ENCODE data around the gene COPS9. TPM values are rescaled to one million over a fixed set of nuclear protein-coding genes. Genes with fewer than 3 reads are reported as not detected.

The COPS9 gene
- total RNA-seq, 3 donors from 2014 or later: 83.9 to 129 (median 94.3) TPM

GRCh38 chr2:240155745-240156390 lies 19.8 kb upstream of the COPS9 start:
- ATAC-seq (no peak), DNase-seq (no peak)
- Histone ChIP-seq H3K4me3 (no peak overlapping the region), H3K9me3 (no peaks in the 10 kb centered on the region), H3K4me1 (ENCODE audit: low read depth) (no peaks in the 10 kb centered on the region), H3K36me3 (ENCODE audit: low read depth) (no peaks in the 10 kb centered on the region)
- no peak for TF ChIP-seq CTCF (IDR thresholded peaks at IDR 0.05)
- intact Hi-C loops (cut with DNase I, micrococcal nuclease): no loop called here

GRCh38 chr2:240155048-240155744 lies 19.1 kb upstream of the COPS9 start:
- Histone ChIP-seq H3K4me3 (no peak overlapping the region), H3K9me3 (no peaks in the 10 kb centered on the region), H3K4me1 (ENCODE audit: low read depth) (no peaks in the 10 kb centered on the region), H3K36me3 (ENCODE audit: low read depth) (no peaks in the 10 kb centered on the region)
- no peak for TF ChIP-seq CTCF (IDR thresholded peaks at IDR 0.05)
- no peak for ATAC-seq
- peak in 1 of 3 donors; percentile 8 for DNase-seq
- intact Hi-C loops (cut with DNase I, micrococcal nuclease): no loop called here

GRCh38 chr2:240154606-240155005 lies 18.5 kb upstream of the COPS9 start:
- TF ChIP-seq CTCF (IDR thresholded peaks at IDR 0.05): no peak
- Histone ChIP-seq H3K36me3 (ENCODE audit: low read depth) (no peaks in the 10 kb centered on the region), H3K4me3 (no peak overlapping the region), H3K4me1 (ENCODE audit: low read depth) (no peaks in the 10 kb centered on the region), H3K9me3 (no peaks in the 10 kb centered on the region)
- ATAC-seq: no peak
- no peak for DNase-seq
- intact Hi-C loops (cut with DNase I, micrococcal nuclease): no loop called here

- Histone ChIP-seq H3K4me3 (no peak overlapping the region), H3K9me3 (no peaks in the 10 kb centered on the region), H3K4me1 (ENCODE audit: low read depth) (no peaks in the 10 kb centered on the region), H3K36me3 (ENCODE audit: low read depth) (no peaks in the 10 kb centered on the region)
- ATAC-seq (no peak), DNase-seq (no peak)
- TF ChIP-seq CTCF (IDR thresholded peaks at IDR 0.05): no peak
- intact Hi-C loops (cut with DNase I, micrococcal nuclease): no loop called here
Measured at GRCh38 chr2:240153418-240153817, 17.3 kb upstream of the COPS9 start.

- no peak for ATAC-seq
- no peak overlapping the region for H3K4me3 ChIP-seq
- no peaks in the 10 kb centered on the region for H3K4me1 ChIP-seq (ENCODE audit: low read depth)
- intact Hi-C loops (cut with DNase I, micrococcal nuclease): no loop called here
- no peak for DNase-seq
- no peak for TF ChIP-seq CTCF (IDR thresholded peaks at IDR 0.05)
- H3K36me3 ChIP-seq (ENCODE audit: low read depth): no peaks in the 10 kb centered on the region
- no peaks in the 10 kb centered on the region for H3K9me3 ChIP-seq
Measured at GRCh38 chr2:240151477-240152031, 15.4 kb upstream of the COPS9 start.

Measured in mucosa of descending colon (tissue), 3 donors.